SK-N-SH treated with all-trans-retinoic acid at 6 μM for 48 hours (cell line): ENCODE measurements around the gene CDS1.

Experiments
- ATAC-seq: fragments of 200-7000 bp; cut with Tn5 transposase; 3 replicates; pipeline ENCODE4 v1.9.1; 2020; ENCODE audit warnings: mild to moderate bottlenecking, moderate library complexity
- ARNTL ChIP-seq: fragments of 450-650 bp; formaldehyde crosslinking; IDR thresholded peaks from 2 replicates; pipeline ENCODE4 v1.5.0; 2020; ENCODE audit warnings: low read depth, mild to moderate bottlenecking, moderate library complexity, borderline replicate concordance
- BACH2 ChIP-seq: fragments of 250-450 bp; sonication (Bioruptor Pico); IDR thresholded peaks from 2 replicates; pipeline ENCODE4 v1.9.0; 2021; ENCODE audit warnings: mild to moderate bottlenecking, borderline replicate concordance
- CSDC2 ChIP-seq: fragments of 250-450 bp; sonication (Bioruptor Pico); IDR thresholded peaks from 2 replicates; pipeline ENCODE4 v1.5.0; 2020; ENCODE audit warnings: mild to moderate bottlenecking, moderate library complexity
- ESRRG ChIP-seq: fragments of 250-450 bp; sonication (Bioruptor Pico); IDR thresholded peaks from 2 replicates; pipeline ENCODE4 v1.6.1; 2021; ENCODE audit warnings: mild to moderate bottlenecking
- ISL1 ChIP-seq: fragments of 250-450 bp; sonication (Bioruptor Pico); IDR thresholded peaks from 2 replicates; pipeline ENCODE4 v2.1.2; 2022; ENCODE audit warnings: mild to moderate bottlenecking, moderate library complexity
- OSR1 ChIP-seq: fragments of 250-450 bp; sonication (Bioruptor Pico); IDR thresholded peaks from 2 replicates; pipeline ENCODE4 v1.8.0; 2022; ENCODE audit warnings: moderate library complexity, mild to moderate bottlenecking, inconsistent platforms
- SNAI2 ChIP-seq: fragments of 250-450 bp; sonication (Bioruptor Pico); IDR thresholded peaks from 2 replicates; pipeline ENCODE4 v1.5.0; 2020; ENCODE audit warnings: mild to moderate bottlenecking, moderate library complexity
- TCF4 ChIP-seq: fragments of 250-450 bp; sonication (Bioruptor Pico); IDR thresholded peaks from 2 replicates; pipeline ENCODE4 v1.8.0; 2021; ENCODE audit warnings: mild to moderate bottlenecking, moderate library complexity, borderline replicate concordance
- TOX ChIP-seq: fragments of 250-450 bp; sonication (Bioruptor Pico); IDR thresholded peaks from 2 replicates; pipeline ENCODE4 v1.8.0; 2021; ENCODE audit warnings: mild to moderate bottlenecking, moderate library complexity, borderline replicate concordance
- ZC3H10 ChIP-seq: fragments of 250-450 bp; sonication (Bioruptor Pico); IDR thresholded peaks from 2 replicates; pipeline ENCODE4 v1.5.1; 2021; ENCODE audit warnings: mild to moderate bottlenecking, moderate library complexity
- ZFP3 ChIP-seq: fragments of 250-450 bp; sonication (Bioruptor Pico); IDR thresholded peaks from 2 replicates; pipeline ENCODE4 v1.5.0; 2020; ENCODE audit warnings: mild to moderate bottlenecking, moderate library complexity
- ZFP30 ChIP-seq: fragments of 450-650 bp; formaldehyde crosslinking; IDR thresholded peaks from 2 replicates; pipeline ENCODE4 v1.5.0; 2022; ENCODE audit warnings: mild to moderate bottlenecking, moderate library complexity
- ZNF565 ChIP-seq: fragments of 450-650 bp; formaldehyde crosslinking; conservative IDR thresholded peaks from 2 replicates; pipeline ENCODE4 v1.5.0; 2020; ENCODE audit warnings: low read depth, mild to moderate bottlenecking, moderate library complexity
- ZNF70 ChIP-seq: fragments of 450-650 bp; formaldehyde crosslinking; IDR thresholded peaks from 2 replicates; pipeline ENCODE4 v1.5.0; 2020; ENCODE audit warnings: mild to moderate bottlenecking, moderate library complexity
- ZNF8 ChIP-seq: fragments of 450-650 bp; formaldehyde crosslinking; IDR thresholded peaks from 2 replicates; pipeline ENCODE4 v1.5.0; 2020; ENCODE audit warnings: mild to moderate bottlenecking, moderate library complexity
- TF ChIP-seq, protein P1 (sequence below): fragments of 250-450 bp; sonication (Bioruptor Pico); IDR thresholded peaks from 2 replicates; pipeline ENCODE4 v1.5.0; 2020; ENCODE audit warnings: mild to moderate bottlenecking, moderate library complexity
- TF ChIP-seq, protein P2 (sequence below): fragments of 250-450 bp; sonication (Bioruptor Pico); IDR thresholded peaks from 2 replicates; pipeline ENCODE4 v1.8.0; 2020; ENCODE audit warnings: mild to moderate bottlenecking, moderate library complexity, borderline replicate concordance
- TF ChIP-seq, protein P3 (sequence below): fragments of 250-450 bp; sonication (Bioruptor Pico); IDR thresholded peaks from 2 replicates; pipeline ENCODE4 v1.8.0; 2021; ENCODE audit warnings: low read depth, mild to moderate bottlenecking, moderate library complexity, borderline replicate concordance
- TF ChIP-seq, protein P4 (sequence below): fragments of 250-450 bp; sonication (Bioruptor Pico); IDR thresholded peaks from 2 replicates; pipeline ENCODE4 v1.5.1; 2020; ENCODE audit warnings: low read depth, mild to moderate bottlenecking, moderate library complexity

Gene CDS1

DNA sequence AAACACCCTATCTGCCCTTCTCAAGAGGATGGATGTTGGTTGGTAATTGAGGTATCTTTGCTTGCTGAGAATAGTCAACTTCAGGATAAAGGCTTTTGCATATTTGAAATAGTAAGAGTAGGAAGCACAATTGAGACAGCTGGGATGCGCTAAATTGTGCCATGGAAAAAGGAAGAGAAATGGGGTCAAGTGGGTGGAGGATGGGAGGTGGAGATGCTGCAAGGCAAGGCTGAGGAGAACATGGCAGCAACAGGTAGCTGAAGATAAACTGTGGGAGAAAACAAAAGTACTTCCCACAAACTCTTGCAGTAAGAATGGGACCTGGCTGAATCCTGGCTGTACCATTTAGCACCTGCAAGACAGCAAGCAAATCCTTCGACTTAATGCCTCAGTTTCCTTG, 13.9 kb upstream of the CDS1 start (continued):
- TF ChIP-seq, protein P1, sequence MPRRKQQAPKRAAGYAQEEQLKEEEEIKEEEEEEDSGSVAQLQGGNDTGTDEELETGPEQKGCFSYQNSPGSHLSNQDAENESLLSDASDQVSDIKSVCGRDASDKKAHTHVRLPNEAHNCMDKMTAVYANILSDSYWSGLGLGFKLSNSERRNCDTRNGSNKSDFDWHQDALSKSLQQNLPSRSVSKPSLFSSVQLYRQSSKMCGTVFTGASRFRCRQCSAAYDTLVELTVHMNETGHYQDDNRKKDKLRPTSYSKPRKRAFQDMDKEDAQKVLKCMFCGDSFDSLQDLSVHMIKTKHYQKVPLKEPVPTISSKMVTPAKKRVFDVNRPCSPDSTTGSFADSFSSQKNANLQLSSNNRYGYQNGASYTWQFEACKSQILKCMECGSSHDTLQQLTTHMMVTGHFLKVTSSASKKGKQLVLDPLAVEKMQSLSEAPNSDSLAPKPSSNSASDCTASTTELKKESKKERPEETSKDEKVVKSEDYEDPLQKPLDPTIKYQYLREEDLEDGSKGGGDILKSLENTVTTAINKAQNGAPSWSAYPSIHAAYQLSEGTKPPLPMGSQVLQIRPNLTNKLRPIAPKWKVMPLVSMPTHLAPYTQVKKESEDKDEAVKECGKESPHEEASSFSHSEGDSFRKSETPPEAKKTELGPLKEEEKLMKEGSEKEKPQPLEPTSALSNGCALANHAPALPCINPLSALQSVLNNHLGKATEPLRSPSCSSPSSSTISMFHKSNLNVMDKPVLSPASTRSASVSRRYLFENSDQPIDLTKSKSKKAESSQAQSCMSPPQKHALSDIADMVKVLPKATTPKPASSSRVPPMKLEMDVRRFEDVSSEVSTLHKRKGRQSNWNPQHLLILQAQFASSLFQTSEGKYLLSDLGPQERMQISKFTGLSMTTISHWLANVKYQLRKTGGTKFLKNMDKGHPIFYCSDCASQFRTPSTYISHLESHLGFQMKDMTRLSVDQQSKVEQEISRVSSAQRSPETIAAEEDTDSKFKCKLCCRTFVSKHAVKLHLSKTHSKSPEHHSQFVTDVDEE = no peak
- TF ChIP-seq, protein P2, sequence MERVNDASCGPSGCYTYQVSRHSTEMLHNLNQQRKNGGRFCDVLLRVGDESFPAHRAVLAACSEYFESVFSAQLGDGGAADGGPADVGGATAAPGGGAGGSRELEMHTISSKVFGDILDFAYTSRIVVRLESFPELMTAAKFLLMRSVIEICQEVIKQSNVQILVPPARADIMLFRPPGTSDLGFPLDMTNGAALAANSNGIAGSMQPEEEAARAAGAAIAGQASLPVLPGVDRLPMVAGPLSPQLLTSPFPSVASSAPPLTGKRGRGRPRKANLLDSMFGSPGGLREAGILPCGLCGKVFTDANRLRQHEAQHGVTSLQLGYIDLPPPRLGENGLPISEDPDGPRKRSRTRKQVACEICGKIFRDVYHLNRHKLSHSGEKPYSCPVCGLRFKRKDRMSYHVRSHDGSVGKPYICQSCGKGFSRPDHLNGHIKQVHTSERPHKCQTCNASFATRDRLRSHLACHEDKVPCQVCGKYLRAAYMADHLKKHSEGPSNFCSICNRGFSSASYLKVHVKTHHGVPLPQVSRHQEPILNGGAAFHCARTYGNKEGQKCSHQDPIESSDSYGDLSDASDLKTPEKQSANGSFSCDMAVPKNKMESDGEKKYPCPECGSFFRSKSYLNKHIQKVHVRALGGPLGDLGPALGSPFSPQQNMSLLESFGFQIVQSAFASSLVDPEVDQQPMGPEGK (CRISPR knock-in tag) = no peak
- no peak for TF ChIP-seq SNAI2 (CRISPR knock-in tag)
- TF ChIP-seq ZC3H10 (CRISPR knock-in tag) = no peak

DNA sequence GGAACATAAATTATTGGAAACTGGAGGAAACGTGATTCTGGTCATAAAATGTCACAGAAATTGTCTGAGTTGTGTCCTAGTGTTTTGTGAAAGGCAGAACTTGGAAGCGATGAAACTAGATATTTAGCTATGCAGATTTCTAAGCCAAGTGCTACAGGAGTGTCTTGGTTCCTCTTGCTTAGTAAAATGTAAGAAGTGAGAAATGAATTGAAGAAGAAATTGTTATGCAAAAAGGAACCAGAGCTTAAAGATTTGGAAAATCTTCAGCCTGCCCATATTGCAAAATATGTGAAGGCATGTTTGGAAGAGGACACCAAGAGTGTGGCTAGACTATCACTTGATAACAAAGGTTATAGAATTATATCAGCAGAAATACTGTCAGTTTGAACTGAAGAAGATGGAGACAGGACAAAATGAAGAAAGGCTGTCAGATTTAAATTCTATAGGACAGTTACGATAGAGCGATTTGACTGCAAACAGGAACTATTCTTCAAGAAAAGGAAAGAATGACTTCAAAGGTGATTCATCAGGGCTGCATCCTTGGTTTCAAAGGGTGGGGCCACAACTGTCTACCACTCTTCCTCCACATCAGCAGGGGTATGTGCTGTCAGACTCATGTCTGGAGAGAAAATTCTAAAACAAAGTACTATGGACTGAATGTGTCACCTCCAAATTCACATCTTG, 9.4 kb upstream of the CDS1 start:
- ATAC-seq = no peak
- no peak for TF ChIP-seq OSR1
- TF ChIP-seq, protein P1 = no peak
- no peak for TF ChIP-seq CSDC2 (CRISPR knock-in tag)
- TF ChIP-seq SNAI2 (CRISPR knock-in tag) = no peak
- TF ChIP-seq, protein P3, sequence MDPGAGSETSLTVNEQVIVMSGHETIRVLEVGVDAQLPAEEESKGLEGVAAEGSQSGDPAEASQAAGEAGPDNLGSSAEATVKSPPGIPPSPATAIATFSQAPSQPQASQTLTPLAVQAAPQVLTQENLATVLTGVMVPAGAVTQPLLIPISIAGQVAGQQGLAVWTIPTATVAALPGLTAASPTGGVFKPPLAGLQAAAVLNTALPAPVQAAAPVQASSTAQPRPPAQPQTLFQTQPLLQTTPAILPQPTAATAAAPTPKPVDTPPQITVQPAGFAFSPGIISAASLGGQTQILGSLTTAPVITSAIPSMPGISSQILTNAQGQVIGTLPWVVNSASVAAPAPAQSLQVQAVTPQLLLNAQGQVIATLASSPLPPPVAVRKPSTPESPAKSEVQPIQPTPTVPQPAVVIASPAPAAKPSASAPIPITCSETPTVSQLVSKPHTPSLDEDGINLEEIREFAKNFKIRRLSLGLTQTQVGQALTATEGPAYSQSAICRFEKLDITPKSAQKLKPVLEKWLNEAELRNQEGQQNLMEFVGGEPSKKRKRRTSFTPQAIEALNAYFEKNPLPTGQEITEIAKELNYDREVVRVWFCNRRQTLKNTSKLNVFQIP = no peak
- TF ChIP-seq ZNF565 = no peak
- TF ChIP-seq, protein P4, sequence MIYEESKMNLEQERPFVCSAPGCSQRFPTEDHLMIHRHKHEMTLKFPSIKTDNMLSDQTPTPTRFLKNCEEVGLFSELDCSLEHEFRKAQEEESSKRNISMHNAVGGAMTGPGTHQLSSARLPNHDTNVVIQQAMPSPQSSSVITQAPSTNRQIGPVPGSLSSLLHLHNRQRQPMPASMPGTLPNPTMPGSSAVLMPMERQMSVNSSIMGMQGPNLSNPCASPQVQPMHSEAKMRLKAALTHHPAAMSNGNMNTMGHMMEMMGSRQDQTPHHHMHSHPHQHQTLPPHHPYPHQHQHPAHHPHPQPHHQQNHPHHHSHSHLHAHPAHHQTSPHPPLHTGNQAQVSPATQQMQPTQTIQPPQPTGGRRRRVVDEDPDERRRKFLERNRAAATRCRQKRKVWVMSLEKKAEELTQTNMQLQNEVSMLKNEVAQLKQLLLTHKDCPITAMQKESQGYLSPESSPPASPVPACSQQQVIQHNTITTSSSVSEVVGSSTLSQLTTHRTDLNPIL (CRISPR knock-in tag) = no peak
- no peak for TF ChIP-seq ZFP3 (CRISPR knock-in tag)
- TF ChIP-seq TOX (CRISPR knock-in tag) = no peak
- TF ChIP-seq ZNF70 (CRISPR knock-in tag) = no peak
- no peak for TF ChIP-seq ARNTL (CRISPR knock-in tag)
- TF ChIP-seq, protein P2 (CRISPR knock-in tag) = no peak
- TF ChIP-seq ZC3H10 (CRISPR knock-in tag) = no peak
- TF ChIP-seq BACH2 = no peak

DNA sequence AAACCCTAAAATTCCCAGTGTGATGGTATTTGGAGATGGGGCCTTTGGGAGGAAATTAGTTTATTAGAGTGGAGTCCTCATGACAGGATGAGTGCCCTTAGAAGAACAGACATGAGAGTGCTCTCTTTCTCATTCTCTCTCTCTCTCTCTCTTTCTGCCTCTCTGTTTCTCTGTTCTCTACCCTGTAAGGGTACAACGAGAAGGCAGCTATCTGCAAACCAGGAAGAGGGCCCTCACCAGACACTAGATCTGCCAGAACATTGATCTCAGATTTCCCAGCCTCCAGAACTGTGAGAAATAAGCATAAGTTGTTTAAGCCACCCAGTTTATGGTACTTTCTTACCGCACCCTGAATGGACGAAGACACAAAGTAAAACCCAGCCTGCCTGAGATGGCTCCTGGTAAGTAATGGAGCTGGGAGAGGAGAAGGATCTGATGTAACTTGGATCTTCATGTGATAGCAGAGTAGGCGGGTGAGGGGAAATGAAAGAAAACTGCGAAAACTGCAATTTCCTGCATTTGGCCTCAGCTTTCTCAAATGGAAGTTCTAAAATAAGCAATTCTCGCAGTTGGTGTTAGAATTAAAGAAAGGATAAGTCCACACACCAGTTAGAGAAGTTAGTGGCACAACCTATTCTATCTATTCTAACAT, 8.7 kb upstream of the CDS1 start:
- no peak for ATAC-seq
- TF ChIP-seq ISL1 (CRISPR knock-in tag) (no peak), ARNTL (CRISPR knock-in tag) (no peak), ZNF70 (CRISPR knock-in tag) (no peak), ZNF565 (no peak), BACH2 (no peak), ESRRG (CRISPR knock-in tag) (no peak), ZFP30 (CRISPR knock-in tag) (no peak), TCF4 (CRISPR knock-in tag) (no peak), CSDC2 (CRISPR knock-in tag) (no peak), ZNF8 (CRISPR knock-in tag) (no peak)
- TF ChIP-seq, protein P2 (CRISPR knock-in tag) = no peak
- TF ChIP-seq, protein P4 (CRISPR knock-in tag) = no peak
